ENCODE results near the gene PSMC5.

DNA sequence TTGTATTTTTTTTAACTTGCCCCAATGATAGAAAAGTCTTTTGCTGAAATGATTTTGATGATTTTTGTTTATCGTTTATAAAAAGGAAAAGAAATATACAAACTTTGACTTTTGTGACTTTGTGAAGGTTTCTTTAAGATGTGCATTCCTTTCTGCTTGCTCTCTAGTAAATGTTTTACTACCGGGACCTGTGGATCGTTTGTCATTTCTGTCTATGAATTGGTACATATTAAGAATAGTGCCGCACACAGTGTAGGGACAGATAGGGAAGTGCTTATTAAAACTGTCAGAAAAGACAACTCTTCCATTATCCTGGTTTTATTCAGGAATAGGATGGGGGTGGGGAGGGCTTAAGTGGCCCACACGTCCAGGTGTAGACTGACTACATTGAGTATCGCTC lies 8.1 kb upstream of the PSMC5 start:
- TF ChIP-seq, protein P1, sequence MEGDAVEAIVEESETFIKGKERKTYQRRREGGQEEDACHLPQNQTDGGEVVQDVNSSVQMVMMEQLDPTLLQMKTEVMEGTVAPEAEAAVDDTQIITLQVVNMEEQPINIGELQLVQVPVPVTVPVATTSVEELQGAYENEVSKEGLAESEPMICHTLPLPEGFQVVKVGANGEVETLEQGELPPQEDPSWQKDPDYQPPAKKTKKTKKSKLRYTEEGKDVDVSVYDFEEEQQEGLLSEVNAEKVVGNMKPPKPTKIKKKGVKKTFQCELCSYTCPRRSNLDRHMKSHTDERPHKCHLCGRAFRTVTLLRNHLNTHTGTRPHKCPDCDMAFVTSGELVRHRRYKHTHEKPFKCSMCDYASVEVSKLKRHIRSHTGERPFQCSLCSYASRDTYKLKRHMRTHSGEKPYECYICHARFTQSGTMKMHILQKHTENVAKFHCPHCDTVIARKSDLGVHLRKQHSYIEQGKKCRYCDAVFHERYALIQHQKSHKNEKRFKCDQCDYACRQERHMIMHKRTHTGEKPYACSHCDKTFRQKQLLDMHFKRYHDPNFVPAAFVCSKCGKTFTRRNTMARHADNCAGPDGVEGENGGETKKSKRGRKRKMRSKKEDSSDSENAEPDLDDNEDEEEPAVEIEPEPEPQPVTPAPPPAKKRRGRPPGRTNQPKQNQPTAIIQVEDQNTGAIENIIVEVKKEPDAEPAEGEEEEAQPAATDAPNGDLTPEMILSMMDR (IDR thresholded peaks at IDR 0.05; ENCODE audit: low read length): no peak
- TF ChIP-seq EZH2 (IDR thresholded peaks at IDR 0.05; ENCODE audit: borderline replicate concordance, low read length): no peak

Measured in OCI-LY1 (cell line).